ENCODE data around the gene PARN. TPM values are rescaled to one million over a fixed set of nuclear protein-coding genes. Genes with fewer than 3 reads are reported as not detected.
"Not testable (repeated sequence)": the region's sequence is repeated elsewhere in the genome, so short reads cannot be mapped to it uniquely, and the experiment has no call there.

Gene PARN
- total RNA-seq, 1 experiment from 2014 or later, result 26.3 TPM

DNA sequence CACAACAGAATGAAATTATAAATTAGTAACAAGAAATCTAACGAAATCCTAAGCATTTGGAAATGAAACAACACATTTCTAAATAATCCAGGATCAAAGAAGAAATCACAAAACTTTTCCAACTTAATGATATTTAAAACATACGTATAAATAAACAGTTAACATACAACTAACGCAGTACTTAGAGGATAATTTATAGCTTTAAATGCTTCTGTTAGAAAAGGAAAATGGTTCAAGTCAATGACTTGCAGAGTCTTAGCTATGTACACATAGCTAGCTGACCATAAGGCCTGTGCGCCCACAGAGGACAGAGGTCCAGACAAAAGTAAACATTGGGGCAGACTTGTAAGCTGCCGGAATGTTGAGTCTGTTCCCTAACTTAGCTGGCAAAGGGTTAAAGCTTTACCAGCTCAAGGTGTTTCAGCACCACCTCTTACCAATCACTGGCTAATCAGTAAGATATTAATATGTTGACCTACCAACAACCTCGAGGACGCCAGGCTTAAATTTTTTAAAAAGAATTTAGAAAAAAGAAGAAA is 84.6 kb downstream of the PARN start:
- no peak for DNase-seq (ENCODE audit: low read depth in 1 of 2, low spot score in 2 of 2)
- Histone ChIP-seq H3K4me3 (no peak overlapping the region), H3K4me1 (replicated peaks) (no peaks in the 10 kb centered on the region), H3K27me3 (replicated peaks) (no peaks in the 10 kb centered on the region), H3K9me3 (replicated peaks) (peaks cover 3% of the 10 kb centered on the region; the same call in 1 of the 2 replicates), H3K36me3 (peaks cover 5% of the 10 kb centered on the region; the same call in 1 of the 2 replicates), H3K27ac (no peak overlapping the region)

DNA sequence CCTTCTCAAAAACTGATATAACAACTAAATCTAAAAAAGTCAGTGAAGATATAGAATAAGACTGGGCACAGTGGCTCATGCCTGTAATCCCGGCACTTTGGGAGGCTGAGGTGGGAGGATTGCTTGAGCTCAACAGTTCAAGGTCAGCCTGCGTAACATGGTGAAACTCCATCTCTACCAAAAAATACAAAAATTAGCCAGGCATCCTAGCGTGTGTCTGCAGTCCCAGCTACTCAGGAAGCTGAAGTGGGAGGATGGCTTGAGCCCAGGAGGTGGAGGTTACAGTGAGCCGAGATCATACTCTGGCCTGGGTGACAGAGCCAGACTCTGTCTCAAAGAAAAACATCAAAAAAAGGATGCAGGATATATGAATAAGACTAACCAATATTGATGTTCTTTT is 85.2 kb downstream of the PARN start:
- H3K27ac ChIP-seq; H3K9me3 ChIP-seq (replicated peaks); DNase-seq (ENCODE audit: low read depth in 1 of 2, low spot score in 2 of 2); H3K27me3 ChIP-seq (replicated peaks); H3K36me3 ChIP-seq; H3K4me1 ChIP-seq (replicated peaks); H3K4me3 ChIP-seq: not testable (repeated sequence)

DNA sequence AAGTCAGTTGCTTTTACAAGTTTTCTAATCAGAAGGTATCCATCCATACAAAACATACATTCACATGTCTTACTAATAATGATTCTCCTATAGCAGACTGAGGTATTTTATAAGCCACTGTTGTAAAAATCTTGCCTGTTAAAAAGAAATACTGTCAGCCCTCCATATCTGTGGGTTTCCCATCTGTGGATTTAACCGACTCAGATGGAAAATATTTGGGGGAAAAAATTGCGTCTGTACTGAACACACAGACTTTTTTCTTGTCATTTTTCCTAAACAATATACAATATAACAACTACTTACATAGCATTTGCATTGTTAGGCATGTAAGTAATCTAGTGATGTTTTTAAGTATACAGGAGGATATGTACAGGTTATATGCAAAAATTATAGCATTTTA is 90.4 kb downstream of the PARN start:
- H3K27me3 ChIP-seq (replicated peaks), result no peaks in the 10 kb centered on the region
- no peak overlapping the region for H3K4me3 ChIP-seq
- peaks cover 3% of the 10 kb centered on the region; the same call in 1 of the 2 replicates for H3K9me3 ChIP-seq (replicated peaks)
- DNase-seq (ENCODE audit: low read depth in 1 of 2, low spot score in 2 of 2), result no peak
- H3K27ac ChIP-seq, result no peak overlapping the region
- H3K4me1 ChIP-seq (replicated peaks), result no peaks in the 10 kb centered on the region
- H3K36me3 ChIP-seq, result peaks cover 5% of the 10 kb centered on the region; the same call in 1 of the 2 replicates

DNA sequence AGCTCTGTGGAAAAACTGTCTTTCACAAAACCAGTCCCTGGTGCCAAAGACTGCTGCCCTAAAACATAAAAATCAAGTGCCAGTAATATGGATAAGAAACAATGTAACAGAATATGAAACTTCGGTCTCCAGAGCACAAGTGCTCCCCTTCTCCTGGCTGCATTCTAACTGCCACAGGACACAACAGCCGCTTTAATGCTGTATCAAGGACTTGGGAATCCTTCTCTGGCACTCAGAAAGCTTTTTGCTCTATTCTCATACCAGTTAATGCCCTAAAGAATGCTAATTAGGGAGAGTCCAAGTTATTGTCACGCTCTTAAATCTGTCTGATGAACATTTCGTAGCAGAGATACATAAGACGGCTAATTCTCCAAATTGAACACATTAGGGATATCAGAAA is 90.9 kb downstream of the PARN start:
- Histone ChIP-seq H3K4me1 (replicated peaks) (no peaks in the 10 kb centered on the region), H3K27ac (no peak overlapping the region), H3K4me3 (no peak overlapping the region), H3K9me3 (replicated peaks) (peaks cover 3% of the 10 kb centered on the region; the same call in 1 of the 2 replicates), H3K36me3 (peaks cover 5% of the 10 kb centered on the region; the same call in 1 of the 2 replicates), H3K27me3 (replicated peaks) (no peaks in the 10 kb centered on the region)
- no peak for DNase-seq (ENCODE audit: low read depth in 1 of 2, low spot score in 2 of 2)

DNA sequence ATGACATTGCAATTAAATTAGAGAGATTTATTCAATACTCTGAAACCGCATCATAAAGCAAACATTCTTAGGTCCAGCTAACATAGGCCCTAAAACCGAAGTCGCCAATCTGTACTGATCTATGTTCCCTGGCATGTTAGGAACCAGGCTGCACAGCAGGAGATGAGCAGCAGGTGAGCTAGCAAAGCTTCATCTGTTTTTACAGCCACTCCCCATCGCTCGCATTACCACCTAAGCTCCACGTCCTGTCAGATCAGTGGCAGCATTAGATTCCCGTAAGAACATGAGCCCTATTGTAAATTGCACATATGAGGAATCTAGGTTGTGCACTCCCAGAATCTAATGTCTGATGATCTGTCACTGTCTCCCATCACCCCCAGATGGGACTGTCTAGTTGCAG is 91.5 kb downstream of the PARN start:
- H3K4me1 ChIP-seq (replicated peaks), result no peaks in the 10 kb centered on the region
- peaks cover under 1% of the 10 kb centered on the region; the same call in 1 of the 2 replicates for H3K36me3 ChIP-seq
- no peak for DNase-seq (ENCODE audit: low read depth in 1 of 2, low spot score in 2 of 2)
- no peaks in the 10 kb centered on the region for H3K27me3 ChIP-seq (replicated peaks)
- H3K27ac ChIP-seq, result no peak overlapping the region
- H3K9me3 ChIP-seq (replicated peaks), result peaks cover 3% of the 10 kb centered on the region; the same call in 1 of the 2 replicates
- no peak overlapping the region for H3K4me3 ChIP-seq

DNA sequence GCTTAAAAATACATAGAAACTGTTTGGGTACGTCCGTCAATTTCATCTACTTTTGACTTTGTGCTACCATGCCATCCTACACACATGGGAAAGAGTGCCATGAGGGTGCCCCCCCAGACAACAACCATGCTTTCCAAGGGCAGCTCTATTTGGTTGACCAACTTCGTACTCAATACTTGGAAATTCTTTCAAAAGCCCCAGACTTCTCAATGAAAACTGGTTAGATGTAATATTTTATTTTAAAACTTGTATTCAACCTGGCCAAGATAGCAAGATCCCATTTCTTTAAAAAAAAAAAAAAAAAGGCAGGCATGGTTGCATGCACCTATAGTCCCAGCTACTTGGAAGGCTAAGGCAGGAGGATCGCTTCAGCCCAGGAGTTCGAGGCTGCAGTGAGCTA is 98.4 kb downstream of the PARN start:
- Histone ChIP-seq H3K27ac (no peak overlapping the region), H3K4me1 (replicated peaks) (peaks cover 6% of the 10 kb centered on the region), H3K9me3 (replicated peaks) (no peaks in the 10 kb centered on the region), H3K27me3 (replicated peaks) (no peaks in the 10 kb centered on the region), H3K4me3 (no peak overlapping the region), H3K36me3 (no peaks in the 10 kb centered on the region)
- DNase-seq (ENCODE audit: low read depth in 1 of 2, low spot score in 2 of 2), result no peak

DNA sequence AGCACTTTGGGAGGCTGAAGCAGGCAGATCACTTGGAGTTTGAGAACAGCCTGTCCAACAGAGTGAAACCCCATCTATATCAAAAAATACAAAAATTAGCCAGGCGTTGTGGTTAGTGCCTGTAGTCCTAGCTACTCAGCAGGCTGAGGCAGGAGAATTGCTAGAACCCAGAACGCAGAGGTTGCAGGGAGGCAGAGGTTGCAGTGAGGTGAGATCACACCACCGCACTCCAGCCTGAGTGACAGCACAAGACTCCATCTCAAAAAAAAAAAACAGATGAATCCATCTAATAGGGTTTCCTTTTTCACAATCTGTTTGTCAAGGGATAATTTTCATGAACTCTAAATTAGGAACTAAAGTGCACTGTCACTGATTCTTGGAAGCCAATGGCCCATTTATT is 99.0 kb downstream of the PARN start:
- Histone ChIP-seq H3K36me3 (no peaks in the 10 kb centered on the region), H3K9me3 (replicated peaks) (no peaks in the 10 kb centered on the region), H3K4me3 (no peak overlapping the region), H3K4me1 (replicated peaks) (peaks cover 6% of the 10 kb centered on the region), H3K27ac (no peak overlapping the region), H3K27me3 (replicated peaks) (no peaks in the 10 kb centered on the region)
- no peak for DNase-seq (ENCODE audit: low read depth in 1 of 2, low spot score in 2 of 2)

DNA sequence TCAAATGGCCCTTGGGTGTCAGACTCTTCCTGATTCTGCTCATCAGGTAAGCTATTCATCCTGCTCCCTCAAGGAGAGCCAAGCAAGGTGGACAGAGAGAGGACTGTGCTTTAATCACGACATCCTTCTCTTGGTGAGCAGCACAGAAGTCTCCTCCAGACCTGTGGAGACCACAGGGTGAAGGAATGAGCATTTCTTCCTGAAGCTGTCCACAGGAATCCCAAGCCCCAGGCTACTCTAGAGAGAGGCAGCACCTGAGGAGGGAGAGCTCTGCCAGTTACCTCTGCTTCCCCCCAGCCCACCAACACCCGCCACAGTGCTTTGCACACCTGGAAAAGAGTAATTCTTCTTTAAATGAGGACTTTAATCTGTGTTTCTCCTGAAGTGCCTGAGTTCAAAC is 100.0 kb downstream of the PARN start:
- no peaks in the 10 kb centered on the region for H3K27me3 ChIP-seq (replicated peaks)
- no peaks in the 10 kb centered on the region for H3K36me3 ChIP-seq
- no peak overlapping the region for H3K27ac ChIP-seq
- H3K4me1 ChIP-seq (replicated peaks), result peaks cover 6% of the 10 kb centered on the region
- H3K9me3 ChIP-seq (replicated peaks), result no peaks in the 10 kb centered on the region
- H3K4me3 ChIP-seq, result no peak overlapping the region
- no peak for DNase-seq (ENCODE audit: low read depth in 1 of 2, low spot score in 2 of 2)

DNA sequence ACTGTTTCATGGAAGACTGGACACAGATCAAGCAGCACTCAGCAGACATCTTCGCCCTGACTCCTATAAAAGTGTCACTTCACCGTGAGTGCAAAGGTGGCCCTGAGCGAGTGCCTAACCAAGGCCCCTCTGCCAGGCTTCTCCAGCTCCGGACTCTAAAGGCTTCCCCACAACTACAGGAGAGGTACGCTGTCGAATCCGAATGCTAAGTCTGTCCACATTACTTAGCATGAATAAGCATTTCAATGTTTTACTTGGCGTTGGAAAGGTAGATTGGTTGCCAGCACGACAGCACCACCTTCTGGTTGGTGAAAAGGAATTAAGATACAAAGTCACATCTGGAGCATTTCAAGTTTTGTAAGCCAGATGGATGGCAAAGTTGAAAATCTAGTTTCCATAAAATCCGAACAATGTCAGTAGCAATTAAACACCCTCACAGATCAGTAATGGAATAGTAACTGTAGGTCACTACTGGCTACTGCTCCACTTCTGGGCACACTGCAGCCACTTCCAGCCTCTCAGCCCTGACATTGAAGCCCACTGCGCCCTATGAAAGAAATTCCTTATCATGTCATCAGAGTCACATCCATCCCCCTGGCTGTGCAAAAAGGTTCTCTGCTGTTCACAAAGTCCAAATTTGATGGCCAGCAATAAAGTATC is 100.9 kb downstream of the PARN start:
- no peak overlapping the region for H3K27ac ChIP-seq
- H3K36me3 ChIP-seq, result no peaks in the 10 kb centered on the region
- peak; percentile 72 to 75 for DNase-seq (ENCODE audit: low read depth in 1 of 2, low spot score in 2 of 2)
- no peaks in the 10 kb centered on the region for H3K9me3 ChIP-seq (replicated peaks)
- peaks cover 6% of the 10 kb centered on the region for H3K4me1 ChIP-seq (replicated peaks)
- no peaks in the 10 kb centered on the region for H3K27me3 ChIP-seq (replicated peaks)
- H3K4me3 ChIP-seq, result no peak overlapping the region

DNA sequence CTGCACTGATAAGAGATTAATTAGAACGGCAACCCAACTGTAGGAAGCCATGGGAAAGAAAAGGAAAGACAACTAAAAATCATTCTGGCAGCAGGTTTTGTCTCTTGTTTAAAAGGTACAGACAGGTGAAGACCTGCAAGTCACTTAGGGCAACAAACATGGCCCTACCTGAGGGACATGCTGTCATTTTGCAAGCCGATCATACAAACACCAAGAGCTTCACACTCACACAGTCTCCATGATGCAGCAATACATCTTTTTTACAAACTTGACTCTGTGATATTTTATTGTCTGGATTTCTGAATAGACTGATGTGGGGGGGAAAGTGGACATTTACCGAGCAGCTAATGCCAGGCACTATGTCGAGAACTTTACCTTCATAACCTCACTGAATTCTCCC is 101.8 kb downstream of the PARN start:
- Histone ChIP-seq H3K9me3 (replicated peaks) (no peaks in the 10 kb centered on the region), H3K27me3 (replicated peaks) (no peaks in the 10 kb centered on the region), H3K4me1 (replicated peaks) (peaks cover 6% of the 10 kb centered on the region), H3K4me3 (no peak overlapping the region), H3K27ac (no peak overlapping the region), H3K36me3 (no peaks in the 10 kb centered on the region)
- no peak for DNase-seq (ENCODE audit: low read depth in 1 of 2, low spot score in 2 of 2)

DNA sequence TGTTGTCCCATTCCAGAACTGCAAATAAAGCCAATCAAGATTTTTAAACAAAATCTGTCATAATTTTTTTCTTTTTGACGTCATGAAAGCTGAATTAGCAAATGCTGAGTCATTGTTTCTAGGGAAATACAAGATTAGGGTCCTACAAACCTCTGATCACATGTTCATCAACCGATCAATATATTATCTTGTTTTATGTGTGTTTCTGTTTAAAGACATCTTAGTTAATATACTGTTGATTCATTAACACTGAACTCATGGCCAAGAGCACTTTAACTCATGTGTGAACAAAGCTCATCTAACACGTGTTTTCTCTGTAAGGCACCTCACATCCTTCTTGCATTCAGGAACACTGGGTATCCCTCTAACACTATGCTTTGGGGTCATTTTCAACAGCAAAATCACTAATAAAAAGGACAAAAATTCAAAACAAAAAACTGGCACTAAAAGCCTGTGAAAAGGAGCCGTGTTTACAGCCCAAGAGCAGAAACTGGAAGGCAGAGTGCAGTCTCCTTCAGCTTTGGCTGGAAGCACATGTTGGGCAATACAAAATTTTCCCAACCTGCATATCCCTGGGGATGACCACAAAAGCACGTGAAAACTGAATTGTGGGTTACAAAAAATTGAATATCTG is 102.5 kb downstream of the PARN start:
- Histone ChIP-seq H3K4me3 (no peak overlapping the region), H3K36me3 (no peaks in the 10 kb centered on the region), H3K4me1 (replicated peaks) (peaks cover 6% of the 10 kb centered on the region), H3K9me3 (replicated peaks) (no peaks in the 10 kb centered on the region), H3K27ac (no peak overlapping the region), H3K27me3 (replicated peaks) (no peaks in the 10 kb centered on the region)
- no peak for DNase-seq (ENCODE audit: low read depth in 1 of 2, low spot score in 2 of 2)

DNA sequence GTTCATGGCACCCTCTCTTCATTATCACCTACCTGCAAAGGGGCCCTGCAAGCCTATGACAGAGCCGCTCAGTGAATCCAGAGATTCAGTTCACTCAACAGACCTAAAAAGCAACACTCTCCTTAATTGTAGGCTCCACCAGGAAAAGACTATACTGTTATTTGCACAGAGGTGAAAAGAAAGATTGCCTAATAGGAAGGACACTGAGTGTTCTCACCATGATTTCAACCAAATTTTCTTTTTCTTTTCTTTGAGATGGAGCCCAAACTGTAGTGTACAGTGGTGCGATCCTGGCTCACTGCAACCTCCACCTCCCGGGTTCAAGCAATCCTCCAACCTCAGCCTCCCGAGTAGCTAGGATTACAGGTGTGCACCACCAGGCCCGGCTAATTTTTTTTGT is 104.5 kb downstream of the PARN start:
- Histone ChIP-seq H3K4me3 (no peak overlapping the region), H3K4me1 (replicated peaks) (peaks cover 6% of the 10 kb centered on the region), H3K36me3 (no peaks in the 10 kb centered on the region), H3K9me3 (replicated peaks) (no peaks in the 10 kb centered on the region), H3K27me3 (replicated peaks) (no peaks in the 10 kb centered on the region), H3K27ac (no peak overlapping the region)
- DNase-seq (ENCODE audit: low read depth in 1 of 2, low spot score in 2 of 2), result no peak

DNA sequence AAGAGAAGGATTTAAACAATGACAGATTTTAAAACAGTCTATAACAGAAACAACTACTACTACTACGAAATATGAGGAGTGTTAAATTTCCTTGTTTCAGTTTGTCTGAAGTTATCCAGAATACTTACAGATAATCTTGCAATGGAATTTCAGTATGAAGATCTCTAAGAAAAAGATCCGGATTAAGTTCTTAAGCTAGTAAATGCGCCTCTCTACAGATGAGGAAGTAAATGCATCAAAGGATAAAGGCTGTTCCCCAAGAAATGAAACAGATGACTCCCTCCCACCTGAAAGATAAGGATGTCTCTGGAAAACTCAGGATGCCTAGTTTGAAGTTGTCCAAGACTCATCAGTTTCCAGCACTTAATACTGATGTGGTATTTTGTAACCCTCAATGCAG is 105.1 kb downstream of the PARN start:
- no peak overlapping the region for H3K4me3 ChIP-seq
- no peaks in the 10 kb centered on the region for H3K9me3 ChIP-seq (replicated peaks)
- no peak overlapping the region for H3K27ac ChIP-seq
- no peak for DNase-seq (ENCODE audit: low read depth in 1 of 2, low spot score in 2 of 2)
- no peaks in the 10 kb centered on the region for H3K27me3 ChIP-seq (replicated peaks)
- no peaks in the 10 kb centered on the region for H3K36me3 ChIP-seq
- peaks cover 6% of the 10 kb centered on the region for H3K4me1 ChIP-seq (replicated peaks)

DNA sequence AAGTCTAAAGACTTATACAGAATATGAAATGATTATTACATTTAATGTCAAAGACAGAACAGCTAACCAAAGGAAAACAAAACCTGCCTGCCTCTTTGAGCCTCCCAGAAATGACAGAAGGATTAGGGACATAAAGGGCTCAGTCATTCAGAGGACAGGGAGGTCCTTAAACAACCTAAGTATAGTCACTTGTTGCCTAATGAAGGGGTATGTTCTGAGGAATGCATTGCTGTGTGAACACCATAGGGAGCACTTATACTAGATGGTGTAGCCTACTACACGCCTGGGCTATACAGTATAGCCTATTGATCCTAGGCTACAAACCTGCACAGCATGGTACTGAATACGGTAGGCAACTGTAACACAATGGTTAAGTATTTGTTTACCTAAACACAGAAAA is 106.4 kb downstream of the PARN start:
- H3K9me3 ChIP-seq (replicated peaks), result no peaks in the 10 kb centered on the region
- H3K4me3 ChIP-seq, result no peak overlapping the region
- no peaks in the 10 kb centered on the region for H3K27me3 ChIP-seq (replicated peaks)
- no peaks in the 10 kb centered on the region for H3K36me3 ChIP-seq
- H3K27ac ChIP-seq, result no peak overlapping the region
- no peak for DNase-seq (ENCODE audit: low read depth in 1 of 2, low spot score in 2 of 2)
- peaks cover 2% of the 10 kb centered on the region for H3K4me1 ChIP-seq (replicated peaks)

Measured in SJSA1 (cell line).